Activated CD4-positive, alpha-beta T cell treated with anti-CD3 and anti-CD28 coated beads, Interleukin-2, amount 10 ng/mL, durations not matched to agents 24 days and 14 days (primary cell): ENCODE results near the gene DICER1. TPM values are rescaled to one million over a fixed set of nuclear protein-coding genes. Genes with fewer than 3 reads are reported as not detected.
"Not testable (repeated sequence)": the region's sequence is repeated elsewhere in the genome, so short reads cannot be mapped to it uniquely, and the experiment has no call there.

Source experiments
- DNase-seq: peaks from one replicate; pipeline ENCODE4 v3.0.0; 2022
- H3K27ac Mint-ChIP-seq: one replicate; pipeline ENCODE4 v1.8.0; 2022; ENCODE audit warnings: mild to moderate bottlenecking, mixed read lengths
- H3K27me3 Mint-ChIP-seq: one replicate; pipeline ENCODE4 v1.8.0; 2022; ENCODE audit warnings: mixed read lengths
- H3K36me3 Mint-ChIP-seq: one replicate; pipeline ENCODE4 v1.8.0; 2022; ENCODE audit warnings: low read depth, mild to moderate bottlenecking, mixed read lengths
- H3K4me1 Mint-ChIP-seq: one replicate; pipeline ENCODE4 v1.8.0; 2021; ENCODE audit warnings: mixed read lengths
- H3K4me3 Mint-ChIP-seq: one replicate; pipeline ENCODE4 v1.8.0; 2022; ENCODE audit warnings: mild to moderate bottlenecking, moderate library complexity, mixed read lengths
- H3K9me3 Mint-ChIP-seq: one replicate; pipeline ENCODE4 v1.8.0; 2021; ENCODE audit warnings: mixed read lengths
- intact Hi-C: fragments of 100-400 bp; cut with micrococcal nuclease; formaldehyde crosslinking; loops from one replicate; pipeline ENCODE4 v1.15.1; 2023
- total RNA-seq: library from RNA; stranded (reverse); gene quantifications from 2 replicates; pipeline ENCODE4 v1.2.3, GENCODE V29; 2022

Gene DICER1
- total RNA-seq: 74.4 and 77.0 TPM in 2 replicates

GRCh38 chr14:95157327-95158189, at the start of gene DICER1:
TSS of gene DICER1 (minus strand) at chr14:95157529. CDS start at chr14:95133458, 24,071 bp downstream.
- H3K4me1 Mint-ChIP-seq: peaks cover 30% of the 10 kb centered on the region
- no peaks in the 10 kb centered on the region for H3K9me3 Mint-ChIP-seq
- intact Hi-C loops: loop anchor here (1.0 to 5.0 kb wide), 3 partner anchors 103 to 985 kb away; partner anchors contain the start of gene PPP4R4
- H3K4me3 Mint-ChIP-seq: peak within 1 kb of the TSS; percentile 91
- H3K27ac Mint-ChIP-seq: peak within 1 kb of the TSS; percentile 97
- H3K36me3 Mint-ChIP-seq: peaks cover 16% of the 10 kb centered on the region
- H3K27me3 Mint-ChIP-seq: no peaks in the 10 kb centered on the region
- peak; percentile 99 for DNase-seq

DNA sequence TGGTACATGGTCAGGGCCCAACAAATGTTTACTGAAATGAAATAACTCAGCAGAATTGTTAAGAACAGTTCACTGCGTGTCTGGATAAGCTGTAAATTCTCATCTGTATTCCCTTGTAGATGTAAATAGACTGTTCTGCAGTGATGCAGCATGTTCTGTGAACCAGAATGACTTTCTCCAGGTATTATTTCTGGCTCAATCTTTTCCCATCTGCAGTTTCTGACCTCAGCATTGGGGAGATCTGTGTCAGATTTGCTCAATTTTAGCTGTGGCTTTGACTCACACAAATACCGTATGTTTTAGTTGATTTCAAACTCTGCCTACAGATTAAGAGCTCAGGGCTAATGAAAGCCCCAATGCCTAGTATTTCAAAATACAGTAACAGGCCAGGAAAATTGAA, 49.2 kb upstream of the DICER1 start:
- no peak for DNase-seq
- H3K27me3 Mint-ChIP-seq: peaks cover 14% of the 10 kb centered on the region
- H3K9me3 Mint-ChIP-seq: peaks cover 8% of the 10 kb centered on the region
- no peak overlapping the region for H3K4me3 Mint-ChIP-seq
- H3K36me3 Mint-ChIP-seq: no peaks in the 10 kb centered on the region
- intact Hi-C loops: no loop called here
- no peaks in the 10 kb centered on the region for H3K4me1 Mint-ChIP-seq
- no peak overlapping the region for H3K27ac Mint-ChIP-seq

- Mint-ChIP-seq H3K27ac (no peak overlapping the region), H3K36me3 (no peaks in the 10 kb centered on the region), H3K4me3 (no peak overlapping the region), H3K27me3 (peaks cover 14% of the 10 kb centered on the region), H3K9me3 (peaks cover 8% of the 10 kb centered on the region), H3K4me1 (no peaks in the 10 kb centered on the region)
- intact Hi-C loops: no loop called here
- no peak for DNase-seq
Observed at GRCh38 chr14:95204705-95205104, 47.4 kb upstream of the DICER1 start.

GRCh38 chr14:95201745-95202144, 44.4 kb upstream of the DICER1 start:
- H3K27ac Mint-ChIP-seq, H3K9me3 Mint-ChIP-seq, intact Hi-C loops, H3K4me1 Mint-ChIP-seq, DNase-seq, H3K36me3 Mint-ChIP-seq, H3K4me3 Mint-ChIP-seq: not testable (repeated sequence)
- H3K27me3 Mint-ChIP-seq: peaks cover 14% of the 10 kb centered on the region

DNA sequence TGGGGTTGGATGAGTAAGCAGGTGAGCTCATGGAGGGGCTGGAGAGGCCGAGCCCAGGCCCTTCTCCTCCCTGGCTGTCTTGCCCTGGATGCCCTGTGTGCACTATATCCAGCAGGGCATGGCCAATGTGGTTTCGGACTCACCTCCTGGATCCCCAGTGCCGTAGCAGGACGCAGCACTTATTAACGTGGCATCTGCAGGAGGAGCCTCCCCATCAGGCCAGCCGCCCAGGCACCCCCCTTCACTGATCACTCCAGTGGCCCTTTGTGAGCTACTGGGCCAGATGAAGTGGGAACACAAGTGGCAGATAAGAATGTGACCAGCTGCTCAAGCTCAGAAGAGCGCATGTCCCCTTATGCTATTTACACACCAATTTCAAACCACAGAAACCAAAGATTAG, 43.1 kb upstream of the DICER1 start:
- no peak for DNase-seq
- Mint-ChIP-seq H3K4me1 (peaks cover 2% of the 10 kb centered on the region), H3K9me3 (peaks cover 8% of the 10 kb centered on the region), H3K27ac (no peak overlapping the region), H3K27me3 (peaks cover 8% of the 10 kb centered on the region), H3K4me3 (no peak overlapping the region), H3K36me3 (no peaks in the 10 kb centered on the region)
- intact Hi-C loops: no loop called here

GRCh38 chr14:95199298-95199983, 42.1 kb upstream of the DICER1 start:
- intact Hi-C loops: loop anchor here (10.0 kb wide), 1 partner anchor 495 kb away; no protein-coding TSS in a partner anchor
- DNase-seq: no peak
- Mint-ChIP-seq H3K27ac (no peak overlapping the region), H3K36me3 (no peaks in the 10 kb centered on the region), H3K4me3 (no peak overlapping the region), H3K27me3 (peaks cover 2% of the 10 kb centered on the region), H3K4me1 (peaks cover 2% of the 10 kb centered on the region), H3K9me3 (peaks cover 3% of the 10 kb centered on the region)

- Mint-ChIP-seq H3K4me3 (no peak overlapping the region), H3K4me1 (peaks cover 2% of the 10 kb centered on the region), H3K27me3 (no peaks in the 10 kb centered on the region), H3K36me3 (no peaks in the 10 kb centered on the region), H3K27ac (no peak overlapping the region), H3K9me3 (no peaks in the 10 kb centered on the region)
- intact Hi-C loops: loop anchor here (10.0 kb wide), 1 partner anchor 494 kb away; no protein-coding TSS in a partner anchor
- DNase-seq: no peak
Observed at GRCh38 chr14:95198320-95198719, 41.0 kb upstream of the DICER1 start.

DNA sequence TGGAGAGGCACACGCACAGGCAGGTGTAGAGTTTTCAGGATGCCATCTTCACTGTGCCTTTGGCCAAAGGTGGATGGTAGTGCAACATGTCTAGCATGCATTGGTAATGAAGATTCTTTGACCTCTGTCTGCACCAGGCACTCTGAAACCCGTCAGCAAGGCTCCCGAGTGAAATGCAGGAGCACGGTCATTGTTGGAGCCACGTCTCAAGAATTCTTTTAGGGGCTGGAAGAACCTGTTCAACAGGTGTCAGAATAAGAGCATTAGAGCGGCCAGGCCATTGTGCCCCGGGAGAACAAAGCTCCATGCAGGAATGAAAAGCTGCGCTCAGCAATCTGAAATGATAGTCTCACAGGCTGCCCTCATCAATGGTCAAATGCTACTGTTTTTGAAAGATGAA, 40.2 kb upstream of the DICER1 start:
- no peaks in the 10 kb centered on the region for H3K27me3 Mint-ChIP-seq

DNA sequence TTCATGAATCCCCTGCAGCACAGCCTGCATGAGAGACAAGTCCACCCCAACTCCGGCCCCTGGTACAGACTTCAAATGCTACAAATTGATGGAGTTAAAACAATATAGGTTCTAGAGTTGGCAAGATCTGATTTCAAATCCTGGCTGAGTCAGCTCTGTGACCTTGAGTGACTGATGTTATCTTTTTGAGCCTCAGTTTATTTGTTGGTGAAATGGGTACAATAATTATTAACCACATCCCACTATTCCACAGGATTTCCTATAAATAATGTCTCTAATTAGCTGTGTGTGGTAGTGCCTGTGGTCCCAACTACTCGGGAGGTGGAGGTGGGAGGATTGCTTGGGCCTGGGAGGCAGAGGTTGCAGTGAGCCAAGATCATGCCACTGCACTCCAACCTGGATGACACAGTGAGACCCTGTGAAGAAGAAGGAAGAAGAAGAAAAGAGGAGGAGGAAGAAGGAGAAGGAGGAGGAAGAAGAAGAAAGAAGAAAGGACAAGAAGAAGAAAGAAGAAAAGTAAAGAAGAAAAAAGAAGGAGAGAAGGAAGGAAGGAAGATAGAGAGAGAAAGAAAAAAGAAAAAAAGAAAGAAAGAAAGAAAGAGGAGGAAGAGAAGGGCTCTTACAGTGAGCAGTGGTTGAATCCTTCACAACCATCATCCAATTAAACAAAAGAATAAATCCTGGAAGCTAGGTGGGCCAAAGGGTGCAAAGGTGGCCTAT, 39.7 kb upstream of the DICER1 start:
- no peak overlapping the region for H3K4me3 Mint-ChIP-seq
- no peak for DNase-seq
- peaks cover 2% of the 10 kb centered on the region for H3K4me1 Mint-ChIP-seq
- no peaks in the 10 kb centered on the region for H3K9me3 Mint-ChIP-seq
- no peaks in the 10 kb centered on the region for H3K27me3 Mint-ChIP-seq
- no peak overlapping the region for H3K27ac Mint-ChIP-seq
- H3K36me3 Mint-ChIP-seq: no peaks in the 10 kb centered on the region
- intact Hi-C loops: loop anchor here (10.0 kb wide), 1 partner anchor 492 kb away; no protein-coding TSS in a partner anchor

More for the DNA sequence above, 40.2 kb upstream of the DICER1 start:
- H3K36me3 Mint-ChIP-seq: no peaks in the 10 kb centered on the region
- H3K27ac Mint-ChIP-seq: no peak overlapping the region
- H3K4me3 Mint-ChIP-seq: no peak overlapping the region
- no peak for DNase-seq
- H3K9me3 Mint-ChIP-seq: no peaks in the 10 kb centered on the region
- peaks cover 2% of the 10 kb centered on the region for H3K4me1 Mint-ChIP-seq
- intact Hi-C loops: loop anchor here (10.0 kb wide), 1 partner anchor 493 kb away; no protein-coding TSS in a partner anchor

DNA sequence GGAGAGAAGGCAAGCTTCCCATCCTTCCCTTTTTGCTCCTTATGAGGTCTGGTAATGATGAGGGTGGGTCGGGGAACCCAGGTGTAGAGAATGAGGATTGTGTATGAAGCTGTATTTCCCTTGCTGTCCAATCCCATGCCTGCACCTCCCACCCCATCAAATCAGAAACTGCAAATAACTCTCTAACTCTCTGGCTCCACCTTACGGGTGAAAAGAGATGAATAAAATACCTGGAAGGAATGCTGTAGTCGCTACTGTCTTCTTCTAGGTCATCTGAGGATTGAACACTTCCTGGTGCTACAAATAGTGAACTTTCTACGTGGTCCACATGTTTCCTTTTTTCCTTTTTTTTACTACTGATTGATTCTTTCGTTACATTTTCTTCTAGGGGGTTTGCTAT, 38.9 kb upstream of the DICER1 start:
- H3K4me1 Mint-ChIP-seq: peaks cover 2% of the 10 kb centered on the region
- no peaks in the 10 kb centered on the region for H3K9me3 Mint-ChIP-seq
- DNase-seq: peak; percentile 66
- H3K27ac Mint-ChIP-seq: no peak overlapping the region
- intact Hi-C loops: loop anchor here (10.0 kb wide), 1 partner anchor 491 kb away; no protein-coding TSS in a partner anchor
- no peaks in the 10 kb centered on the region for H3K27me3 Mint-ChIP-seq
- H3K4me3 Mint-ChIP-seq: no peak overlapping the region
- H3K36me3 Mint-ChIP-seq: no peaks in the 10 kb centered on the region

GRCh38 chr14:95195031-95195430, 37.7 kb upstream of the DICER1 start:
- H3K4me1 Mint-ChIP-seq: peaks cover 2% of the 10 kb centered on the region
- intact Hi-C loops: loop anchor here (10.0 kb wide), 1 partner anchor 490 kb away; no protein-coding TSS in a partner anchor
- no peaks in the 10 kb centered on the region for H3K36me3 Mint-ChIP-seq
- peaks cover 2% of the 10 kb centered on the region for H3K27me3 Mint-ChIP-seq
- no peak for DNase-seq
- no peak overlapping the region for H3K27ac Mint-ChIP-seq
- no peak overlapping the region for H3K4me3 Mint-ChIP-seq
- no peaks in the 10 kb centered on the region for H3K9me3 Mint-ChIP-seq

DNA sequence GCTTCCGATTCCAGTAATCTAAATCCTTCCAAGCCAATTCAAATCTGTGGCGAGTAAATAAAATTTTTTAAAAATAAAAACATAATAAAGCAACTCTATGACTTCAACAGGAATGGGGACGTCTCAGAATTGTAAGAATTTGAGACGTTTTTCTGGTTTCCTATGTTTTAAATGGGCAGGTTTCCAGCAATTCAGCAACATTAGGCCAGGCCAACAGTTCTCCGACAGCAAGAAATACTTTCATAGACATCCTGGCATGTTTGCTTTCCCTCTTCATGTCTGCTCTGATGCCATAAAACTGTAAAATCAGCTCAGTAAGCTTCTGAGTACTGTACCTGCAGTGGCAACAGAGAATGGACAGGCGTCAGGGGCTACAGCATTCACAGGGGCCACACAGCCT, 35.8 kb upstream of the DICER1 start:
- Mint-ChIP-seq H3K27me3 (peaks cover 5% of the 10 kb centered on the region), H3K4me1 (peaks cover 2% of the 10 kb centered on the region), H3K36me3 (no peaks in the 10 kb centered on the region), H3K27ac (no peak overlapping the region), H3K9me3 (peaks cover 2% of the 10 kb centered on the region), H3K4me3 (no peak overlapping the region)
- no peak for DNase-seq
- intact Hi-C loops: loop anchor here (10.0 kb wide), 1 partner anchor 488 kb away; no protein-coding TSS in a partner anchor

DNA sequence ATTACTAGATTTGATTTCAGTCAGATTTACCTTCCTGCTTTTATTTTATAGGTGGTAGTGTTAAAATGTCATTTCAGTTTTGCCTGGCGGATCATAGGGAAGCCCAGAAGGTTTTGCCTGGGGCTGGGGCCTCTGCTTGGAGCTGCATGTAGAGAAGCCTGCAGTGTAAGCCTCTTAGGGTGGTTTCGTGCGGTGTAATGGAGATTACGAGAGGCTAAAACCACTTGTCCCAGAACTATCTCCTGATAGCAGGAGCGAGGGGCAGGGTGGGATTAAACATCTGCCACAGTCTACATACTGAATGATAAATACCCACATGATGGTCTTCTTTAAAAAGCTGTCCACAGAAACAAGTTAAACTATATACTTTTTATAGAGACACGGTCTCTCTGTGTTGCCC, 35.0 kb upstream of the DICER1 start:
- H3K4me1 Mint-ChIP-seq: peaks cover 2% of the 10 kb centered on the region
- H3K36me3 Mint-ChIP-seq: no peaks in the 10 kb centered on the region
- H3K9me3 Mint-ChIP-seq: peaks cover 4% of the 10 kb centered on the region
- H3K27me3 Mint-ChIP-seq: peaks cover 7% of the 10 kb centered on the region
- intact Hi-C loops: loop anchor here (10.0 kb wide), 1 partner anchor 488 kb away; no protein-coding TSS in a partner anchor
- no peak overlapping the region for H3K27ac Mint-ChIP-seq
- no peak for DNase-seq
- no peak overlapping the region for H3K4me3 Mint-ChIP-seq
